GM18867 (cell line): ENCODE data around the gene BBS12.

ENCODE experiments used
- ATAC-seq: cut with Tn5 transposase; IDR thresholded peaks from one replicate; pipeline ENCODE4 v1.9.1; 2021; ENCODE audit warnings: mild to moderate bottlenecking, moderate library complexity; ENCODE audit not compliant: unreplicated experiment

Gene BBS12

GRCh38 chr4:122732329-122733026 is at the start of gene BBS12:
Gene BBS12 (plus strand): TSS chr4:122732704. CDS start chr4:122741893, 9,189 bp downstream.
- peak; percentile 99 for ATAC-seq

GRCh38 chr4:122686691-122687090 is 45.8 kb upstream of the BBS12 start:
- no peak for ATAC-seq

GRCh38 chr4:122687531-122688061 is 44.9 kb upstream of the BBS12 start:
- ATAC-seq, result peak; percentile 52

GRCh38 chr4:122688529-122689140 is 43.9 kb upstream of the BBS12 start:
- no peak for ATAC-seq

GRCh38 chr4:122689972-122690371 is 42.5 kb upstream of the BBS12 start:
- ATAC-seq, result peak; percentile 92

GRCh38 chr4:122691988-122692387 is 40.5 kb upstream of the BBS12 start:
- no peak for ATAC-seq

GRCh38 chr4:122692641-122693520 is 39.6 kb upstream of the BBS12 start:
- no peak for ATAC-seq

GRCh38 chr4:122695226-122695625 is 37.3 kb upstream of the BBS12 start:
- ATAC-seq, result no peak

- ATAC-seq, result no peak
Observed at GRCh38 chr4:122700178-122700725, 32.3 kb upstream of the BBS12 start.

- no peak for ATAC-seq
Observed at GRCh38 chr4:122701061-122701460, 31.4 kb upstream of the BBS12 start.

GRCh38 chr4:122701965-122702364 is 30.5 kb upstream of the BBS12 start:
- ATAC-seq, result no peak

GRCh38 chr4:122702939-122703338 is 29.6 kb upstream of the BBS12 start:
- no peak for ATAC-seq

GRCh38 chr4:122703868-122704267 is 28.6 kb upstream of the BBS12 start:
- ATAC-seq, result no peak

GRCh38 chr4:122705009-122705408 is 27.5 kb upstream of the BBS12 start:
- ATAC-seq, result no peak

- no peak for ATAC-seq
Observed at GRCh38 chr4:122705547-122706117, 26.9 kb upstream of the BBS12 start.

- ATAC-seq, result no peak
Observed at GRCh38 chr4:122706511-122706910, 26.0 kb upstream of the BBS12 start.

- ATAC-seq, result no peak
Observed at GRCh38 chr4:122707497-122707896, 25.0 kb upstream of the BBS12 start.

GRCh38 chr4:122709236-122709635 is 23.3 kb upstream of the BBS12 start:
- no peak for ATAC-seq

GRCh38 chr4:122710434-122711308 is 21.8 kb upstream of the BBS12 start:
- ATAC-seq, result peak; percentile 79

GRCh38 chr4:122711919-122712318 is 20.6 kb upstream of the BBS12 start:
- no peak for ATAC-seq
